ENCODE measurements around the gene SERP2.

SERP2 gene

GRCh38 chr13:44415815-44416214 is 42.2 kb downstream of the SERP2 start:
- no peak for DNase-seq

DNA sequence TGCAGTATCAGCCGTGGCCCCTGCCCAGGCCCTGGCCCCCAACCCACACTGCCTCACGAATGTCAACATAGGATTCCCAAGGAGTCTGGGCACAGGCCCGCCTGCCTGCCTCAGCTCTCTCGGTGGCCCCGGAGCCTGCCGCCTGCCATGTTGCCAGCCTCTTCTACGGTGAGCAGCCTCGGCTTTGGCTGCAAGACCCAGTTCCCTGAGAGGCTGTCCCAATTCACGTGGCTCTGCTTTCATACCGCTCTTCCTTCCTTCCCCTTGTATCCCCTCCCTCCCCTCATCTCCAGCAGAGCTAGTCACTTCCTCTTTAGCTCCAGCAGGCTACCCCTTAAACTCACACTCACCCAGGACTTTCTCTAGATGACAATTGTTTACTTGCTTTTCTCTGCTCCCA is 42.7 kb downstream of the SERP2 start:
- DNase-seq, result no peak

GRCh38 chr13:44416744-44417143 is 43.1 kb downstream of the SERP2 start:
- DNase-seq, result no peak

- DNase-seq, result no peak
Observed at GRCh38 chr13:44417446-44417845, 43.8 kb downstream of the SERP2 start.

DNA sequence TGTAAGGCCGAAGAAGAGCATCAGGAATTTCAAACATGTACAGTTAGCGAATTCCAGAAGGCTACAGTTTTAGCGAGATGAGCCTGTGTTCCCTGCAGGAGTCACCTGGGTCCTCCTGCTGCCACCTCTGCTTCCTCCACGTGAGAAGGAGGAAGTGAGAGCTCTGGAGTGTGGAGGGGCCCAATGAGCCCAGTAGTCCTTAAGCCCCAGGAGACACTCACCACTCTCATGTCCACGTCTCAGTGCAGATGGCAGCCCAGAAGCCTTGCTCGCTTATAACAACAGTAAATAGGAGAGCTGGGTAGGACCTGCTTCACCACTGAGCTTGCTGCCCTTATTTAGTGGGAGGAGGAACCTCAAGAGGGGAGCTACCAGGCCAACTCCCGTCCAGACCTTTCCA is 44.3 kb downstream of the SERP2 start:
- no peak for DNase-seq

- no peak for DNase-seq
Observed at GRCh38 chr13:44420376-44421220, 47.0 kb downstream of the SERP2 start.

GRCh38 chr13:44421853-44422525 is 48.4 kb downstream of the SERP2 start:
- no peak for DNase-seq

- DNase-seq, result no peak
Observed at GRCh38 chr13:44422755-44423643, 49.4 kb downstream of the SERP2 start.

GRCh38 chr13:44423824-44424223 is 50.2 kb downstream of the SERP2 start:
- DNase-seq, result no peak

DNA sequence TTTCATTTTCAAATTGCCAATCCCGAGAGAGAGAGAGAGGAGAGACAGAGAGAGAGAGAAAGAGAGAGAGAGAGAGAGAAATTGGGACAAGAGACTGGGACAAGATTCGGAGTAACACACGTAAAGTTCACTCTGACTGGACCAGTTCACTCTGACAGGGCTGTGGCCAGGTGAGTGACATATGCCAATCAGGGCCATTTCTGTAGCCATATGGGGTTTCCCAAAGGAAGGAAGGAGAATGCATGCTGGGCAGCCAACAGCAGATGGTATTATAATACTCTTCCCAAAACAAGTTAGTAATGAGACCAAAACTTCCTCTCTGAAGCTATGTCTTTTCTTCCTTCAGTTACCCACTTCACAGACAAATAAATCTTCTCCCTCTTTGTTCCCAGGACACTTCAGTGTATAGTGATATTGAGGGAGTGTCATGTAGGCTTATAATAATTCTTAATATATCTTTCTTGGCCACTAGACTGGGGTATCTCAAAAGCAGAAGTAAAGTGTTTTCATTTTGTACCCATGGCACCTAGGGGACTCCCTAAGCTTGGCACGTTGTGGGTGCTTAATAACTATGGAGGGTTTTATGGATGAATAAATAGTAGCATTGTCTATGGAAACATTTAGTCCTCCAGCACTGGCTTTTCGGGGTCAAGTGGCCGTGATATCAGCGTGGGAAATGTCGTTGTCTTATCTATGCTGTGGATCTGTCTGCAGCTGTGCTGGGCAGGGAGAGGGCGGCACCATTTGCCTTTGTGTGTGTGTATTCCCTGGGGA is 51.6 kb downstream of the SERP2 start:
- no peak for DNase-seq

DNA sequence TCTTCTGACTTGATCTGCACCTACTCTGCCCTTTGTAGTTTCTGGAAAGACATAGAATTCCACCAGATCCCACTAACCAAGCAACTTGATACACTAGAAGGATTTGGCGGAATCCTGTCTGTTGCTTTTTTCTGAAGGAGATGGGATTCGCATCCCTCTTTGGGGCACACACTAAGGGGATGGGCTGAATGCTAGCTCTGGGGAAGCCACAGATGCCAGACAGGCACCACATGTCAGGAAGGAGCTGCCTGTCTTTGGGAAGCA is 52.1 kb downstream of the SERP2 start:
- DNase-seq, result no peak

DNA sequence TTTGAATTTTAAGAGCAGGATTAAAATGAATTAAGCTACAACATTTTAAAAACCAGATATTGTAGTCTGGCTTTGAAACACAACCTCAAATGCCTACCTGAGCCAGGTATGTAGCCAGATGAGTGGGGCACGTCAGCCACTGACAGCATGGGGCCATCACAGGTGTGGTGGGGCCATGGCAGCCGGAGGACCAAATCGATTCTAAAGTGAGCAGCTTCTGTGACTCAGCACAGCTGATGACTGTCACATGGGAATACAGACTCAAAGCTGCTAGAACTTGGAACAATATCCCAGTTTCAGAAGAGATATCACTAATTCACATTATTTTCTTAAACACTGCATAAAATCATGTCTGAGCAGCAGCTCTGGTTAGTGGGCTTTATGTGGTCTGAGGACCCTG is 52.8 kb downstream of the SERP2 start:
- no peak for DNase-seq

DNA sequence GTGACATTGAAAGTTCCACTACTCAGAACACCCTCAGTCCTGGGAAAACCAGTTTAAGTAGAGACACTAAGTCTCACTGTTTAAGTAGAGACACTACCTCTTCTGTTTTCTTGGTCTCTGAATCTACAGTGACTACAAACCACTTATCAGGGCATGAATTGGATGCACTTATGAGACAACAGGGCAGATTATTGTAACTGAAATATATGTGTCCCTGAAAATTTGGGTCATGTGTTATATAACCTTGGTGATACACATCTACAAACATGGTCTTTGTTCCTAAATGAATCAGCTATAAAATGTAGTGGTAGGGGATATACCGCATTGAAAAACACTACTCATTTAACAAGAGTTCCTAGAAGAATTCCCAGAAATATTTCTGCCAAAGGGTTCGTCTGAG is 55.7 kb downstream of the SERP2 start:
- DNase-seq, result no peak

GRCh38 chr13:44431150-44431549 is 57.5 kb downstream of the SERP2 start:
- no peak for DNase-seq

DNA sequence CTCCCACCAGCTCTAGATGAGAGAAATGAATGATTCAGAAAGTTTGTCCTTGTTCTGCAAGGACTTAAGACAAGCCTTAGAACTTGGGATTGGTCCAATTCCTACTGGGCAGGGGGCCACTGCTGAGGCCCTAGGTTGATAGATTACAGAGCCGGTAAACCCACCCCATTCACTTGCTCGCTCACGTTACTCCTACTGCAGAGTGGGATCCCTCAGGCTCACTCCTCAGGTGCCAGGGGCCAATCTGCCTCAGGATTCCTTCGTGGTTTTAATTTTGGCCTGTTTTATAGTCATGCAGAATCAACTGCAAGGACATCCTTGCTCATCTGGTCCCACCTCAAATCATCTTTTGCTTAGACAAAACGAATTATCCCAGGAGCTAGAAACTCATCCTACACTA is 59.0 kb downstream of the SERP2 start:
- DNase-seq, result no peak

DNA sequence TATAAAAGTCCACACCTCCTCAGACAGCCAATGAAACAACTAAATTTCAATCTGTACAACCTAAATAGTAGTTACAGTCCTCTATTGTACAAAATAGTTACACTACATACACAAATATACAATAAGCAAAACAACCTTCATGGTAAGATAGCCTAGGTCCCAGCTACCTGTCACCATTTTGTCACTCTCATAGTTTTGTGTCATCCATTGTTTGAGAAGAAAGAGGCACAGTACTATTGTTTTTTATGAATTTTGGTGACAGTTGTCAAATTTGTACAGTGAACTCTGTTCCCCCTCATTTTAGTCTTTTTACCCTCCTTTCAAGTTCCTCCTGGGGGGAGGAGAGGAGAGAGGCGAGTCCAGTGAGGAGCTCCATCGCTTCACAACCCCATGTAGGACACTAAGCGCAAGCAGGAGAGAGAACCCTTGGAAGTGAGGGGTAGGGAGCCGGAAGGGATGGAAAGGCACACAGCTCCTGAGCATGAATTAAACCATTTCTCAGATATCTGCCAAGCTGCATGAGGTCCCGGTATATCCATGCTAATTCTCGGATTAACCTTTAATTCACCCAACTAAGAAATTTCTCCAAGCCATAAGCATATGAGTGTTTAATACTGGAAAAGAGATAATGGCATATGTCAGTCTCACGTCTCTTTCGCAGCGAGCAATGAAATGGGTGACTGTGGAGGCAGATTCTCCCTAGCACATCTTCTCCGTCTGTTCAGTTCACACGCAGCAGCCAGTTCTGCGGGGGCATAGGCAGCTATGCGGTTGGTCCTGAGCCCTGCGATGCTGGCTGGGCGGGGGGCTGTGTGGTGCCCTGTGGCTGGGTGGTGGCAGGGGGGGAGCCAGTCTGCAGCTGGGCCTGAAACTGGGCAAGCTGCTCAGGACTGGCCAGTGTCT is 60.5 kb downstream of the SERP2 start:
- DNase-seq, result no peak

- DNase-seq, result no peak
Observed at GRCh38 chr13:44434766-44435141, 61.1 kb downstream of the SERP2 start.

- peak; percentile 99 for DNase-seq
Observed at GRCh38 chr13:44435142-44435918, 61.7 kb downstream of the SERP2 start.

DNA sequence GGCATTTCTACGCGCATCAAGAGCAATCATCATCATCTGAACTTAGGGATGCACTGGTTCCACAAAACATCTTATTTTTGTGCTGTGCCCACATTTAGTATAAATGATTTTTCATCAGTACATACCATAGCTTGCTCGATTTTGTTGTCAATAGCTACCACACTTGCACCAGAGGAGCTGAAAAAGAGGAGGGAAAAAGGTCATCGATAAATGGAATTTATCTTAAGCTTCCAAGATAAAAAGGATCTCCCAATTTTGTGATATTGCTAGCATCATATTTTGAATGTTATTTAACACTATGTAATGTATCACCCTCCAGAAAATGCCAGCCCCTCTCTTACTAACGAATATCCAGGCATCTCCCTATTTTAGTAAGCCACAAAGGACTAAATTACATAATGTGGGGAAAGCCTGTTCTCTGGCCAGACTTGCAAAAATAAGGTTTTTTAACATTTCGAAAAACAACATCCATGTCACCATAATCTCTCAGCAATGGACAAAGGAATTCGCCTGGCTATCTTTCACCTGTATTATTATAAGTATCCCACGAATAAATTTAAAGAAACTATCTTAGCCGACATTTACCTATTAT is 62.4 kb downstream of the SERP2 start:
- DNase-seq, result no peak

- peak; percentile 97 for DNase-seq
Observed at GRCh38 chr13:44436589-44437337, 63.1 kb downstream of the SERP2 start.
